Liver (tissue), 3 donors: ENCODE measurements around the gene FOCAD.

Experiments
- FOXA1 ChIP-seq: IDR thresholded peaks from 2 replicates; pipeline ENCODE4 v1.6.1; 2016; ENCODE audit warnings: antibody characterized with exemption
- FOXA2 ChIP-seq: IDR thresholded peaks from 2 replicates; pipeline ENCODE4 v1.6.1; 2016; ENCODE audit warnings: antibody characterized with exemption
- JUND ChIP-seq, 2 donors: IDR thresholded peaks; 2 replicates each; pipeline ENCODE4 v1.6.1; 2016; ENCODE audit warnings: antibody characterized with exemption in 2 of 2
- RAD21 ChIP-seq, 2 donors: IDR thresholded peaks; 2 replicates each; pipeline ENCODE4 v1.6.1; 2016; ENCODE audit warnings: antibody characterized with exemption in 2 of 2, mild to moderate bottlenecking in 2 of 2
- RXRA ChIP-seq, 2 donors: IDR thresholded peaks; 2 replicates each; pipeline ENCODE4 v1.6.1; 2017 to 2018; ENCODE audit warnings: antibody characterized with exemption in 2 of 2, mild to moderate bottlenecking in 1 of 2
- TAF1 ChIP-seq: conservative IDR thresholded peaks from 2 replicates; pipeline ENCODE4 v1.6.1; 2016; ENCODE audit warnings: antibody characterized with exemption, mild to moderate bottlenecking
- ZBTB33 ChIP-seq: IDR thresholded peaks from 2 replicates; pipeline ENCODE4 v1.6.1; 2016; ENCODE audit warnings: antibody characterized with exemption
- TF ChIP-seq, protein P1 (sequence below): fragments of 150-350 bp; IDR thresholded peaks from 2 replicates; pipeline ENCODE4 v1.5.1; 2017; ENCODE audit warnings: improper control_type of control experiment, low read depth, low read length; ENCODE audit not compliant: missing input control
- TF ChIP-seq, protein P2 (sequence below): IDR thresholded peaks from 2 replicates; pipeline ENCODE4 v1.6.1; 2016; ENCODE audit warnings: antibody characterized with exemption
- TF ChIP-seq, protein P3 (sequence below): IDR thresholded peaks from 2 replicates; pipeline ENCODE4 v1.6.1; 2016; ENCODE audit warnings: antibody characterized with exemption
- donor health status: healthy.
- donor health status: healthy.

DNA sequence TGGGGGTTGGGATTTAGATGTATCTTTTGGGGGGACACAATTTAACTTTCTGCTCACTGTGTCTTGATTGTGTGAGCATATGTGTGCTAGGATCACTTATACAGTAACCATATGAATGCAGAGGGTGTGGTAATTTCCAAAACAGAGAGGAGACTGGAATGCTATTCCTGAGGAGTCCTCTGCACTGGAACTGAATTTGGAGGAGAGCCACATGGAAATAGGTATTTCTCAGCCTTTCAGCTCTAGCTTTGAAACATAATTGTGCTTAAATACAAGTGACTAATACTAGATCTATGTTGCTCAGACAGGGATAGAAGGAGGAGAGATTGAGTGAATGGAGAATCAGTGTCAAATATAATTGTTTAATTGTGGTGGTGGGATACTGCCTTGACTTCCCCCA lies 45.5 kb downstream of the FOCAD start:
- TF ChIP-seq, protein P1, sequence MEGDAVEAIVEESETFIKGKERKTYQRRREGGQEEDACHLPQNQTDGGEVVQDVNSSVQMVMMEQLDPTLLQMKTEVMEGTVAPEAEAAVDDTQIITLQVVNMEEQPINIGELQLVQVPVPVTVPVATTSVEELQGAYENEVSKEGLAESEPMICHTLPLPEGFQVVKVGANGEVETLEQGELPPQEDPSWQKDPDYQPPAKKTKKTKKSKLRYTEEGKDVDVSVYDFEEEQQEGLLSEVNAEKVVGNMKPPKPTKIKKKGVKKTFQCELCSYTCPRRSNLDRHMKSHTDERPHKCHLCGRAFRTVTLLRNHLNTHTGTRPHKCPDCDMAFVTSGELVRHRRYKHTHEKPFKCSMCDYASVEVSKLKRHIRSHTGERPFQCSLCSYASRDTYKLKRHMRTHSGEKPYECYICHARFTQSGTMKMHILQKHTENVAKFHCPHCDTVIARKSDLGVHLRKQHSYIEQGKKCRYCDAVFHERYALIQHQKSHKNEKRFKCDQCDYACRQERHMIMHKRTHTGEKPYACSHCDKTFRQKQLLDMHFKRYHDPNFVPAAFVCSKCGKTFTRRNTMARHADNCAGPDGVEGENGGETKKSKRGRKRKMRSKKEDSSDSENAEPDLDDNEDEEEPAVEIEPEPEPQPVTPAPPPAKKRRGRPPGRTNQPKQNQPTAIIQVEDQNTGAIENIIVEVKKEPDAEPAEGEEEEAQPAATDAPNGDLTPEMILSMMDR, result no peak
- TF ChIP-seq FOXA1 (no peak), RAD21 (IDR thresholded peaks at IDR 0.05) (no peak), FOXA2 (no peak), JUND (IDR thresholded peaks at IDR 0.05) (no peak), RXRA (IDR thresholded peaks at IDR 0.05) (no peak), TAF1 (no peak), ZBTB33 (no peak)
- TF ChIP-seq, protein P2, sequence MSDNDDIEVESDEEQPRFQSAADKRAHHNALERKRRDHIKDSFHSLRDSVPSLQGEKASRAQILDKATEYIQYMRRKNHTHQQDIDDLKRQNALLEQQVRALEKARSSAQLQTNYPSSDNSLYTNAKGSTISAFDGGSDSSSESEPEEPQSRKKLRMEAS, result no peak
- TF ChIP-seq, protein P3, sequence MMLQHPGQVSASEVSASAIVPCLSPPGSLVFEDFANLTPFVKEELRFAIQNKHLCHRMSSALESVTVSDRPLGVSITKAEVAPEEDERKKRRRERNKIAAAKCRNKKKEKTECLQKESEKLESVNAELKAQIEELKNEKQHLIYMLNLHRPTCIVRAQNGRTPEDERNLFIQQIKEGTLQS, result no peak
